H1 (cell line): ENCODE data around the gene PSTK. TPM values are rescaled to one million over a fixed set of nuclear protein-coding genes. Genes with fewer than 3 reads are reported as not detected.

Source experiments
- CTCF ChIA-PET: fragments of 300-600 bp; sonication (Branson Sonifier 250); formaldehyde crosslinking; loops from one replicate; lab custom pipeline; 2021; ENCODE audit not compliant: partially characterized antibody; lab: Charles Lee
- POLR2A ChIA-PET: fragments of 300-600 bp; sonication (Branson Sonifier 250); formaldehyde crosslinking; loops from one replicate; lab custom pipeline; 2021; ENCODE audit warnings: inconsistent platforms; ENCODE audit not compliant: partially characterized antibody; lab: Charles Lee
- DNase-seq, 2 experiments: peaks; one replicate each; pipeline versions ENCODE4 v3.0.0 to v3.0.0-alpha.2; 2010 to 2022; ENCODE audit warnings: low spot score in 2 of 2, low read depth in 1 of 2, mixed read lengths in 1 of 2
- FAIRE-seq: peaks from 2 replicates; lab custom pipeline; 2011; peaks lifted over from hg19 to GRCh38; lab: Jason Lieb, UNC
- H2AFZ ChIP-seq: 2 replicates; pipeline ENCODE4 v1.8.1; 2012; ENCODE audit warnings: low read length, inconsistent platforms
- H2AK5ac ChIP-seq: 2 replicates; pipeline ENCODE4 v1.6.1; 2013; ENCODE audit warnings: low read depth, low read length
- H2BK120ac ChIP-seq: replicated peaks from 2 replicates; pipeline ENCODE3; 2013; ENCODE audit warnings: low read depth, low read length, inconsistent platforms
- H2BK12ac ChIP-seq: 2 replicates; pipeline ENCODE4 v1.6.1; 2013; ENCODE audit warnings: low read depth, low read length
- H2BK15ac ChIP-seq: 2 replicates; pipeline ENCODE4 v1.6.1; 2013; ENCODE audit warnings: low read length
- H2BK20ac ChIP-seq: 2 replicates; pipeline ENCODE4 v1.6.1; 2013; ENCODE audit warnings: low read length
- H2BK5ac ChIP-seq: 2 replicates; pipeline ENCODE4 v1.6.1; 2013; ENCODE audit warnings: low read depth, low read length
- H3K14ac ChIP-seq: 2 replicates; pipeline ENCODE4 v1.6.1; 2013; ENCODE audit warnings: inconsistent platforms; ENCODE audit not compliant: insufficient read length
- H3K18ac ChIP-seq: 2 replicates; pipeline ENCODE4 v1.6.1; 2013; ENCODE audit warnings: low read length; ENCODE audit errors: extremely low read depth
- H3K23ac ChIP-seq: 2 replicates; pipeline ENCODE4 v1.6.1; 2013; ENCODE audit warnings: inconsistent platforms; ENCODE audit not compliant: insufficient read length
- H3K23me2 ChIP-seq: 2 replicates; pipeline ENCODE4 v1.6.1; 2013; ENCODE audit warnings: low read depth, low read length
- H3K27ac ChIP-seq: 2 replicates; pipeline ENCODE4 v1.6.1; 2011; ENCODE audit warnings: low read depth, low read length, inconsistent platforms
- H3K27me3 ChIP-seq, 4 experiments: replicated peaks in 1 of 4; 1 replicate in 1 of 4; 2 replicates in 3 of 4; pipeline versions ENCODE4 v1.6.1 to v1.8.1; 2011 to 2013; ENCODE audit warnings: low read length in 3 of 4, mild to moderate bottlenecking in 3 of 4, inconsistent platforms in 2 of 4, mixed read lengths in 2 of 4, moderate library complexity in 1 of 4; ENCODE audit not compliant: control insufficient read depth in 3 of 4, insufficient read depth in 3 of 4; ENCODE audit errors: extremely low read depth in 1 of 4
- H3K36me3 ChIP-seq, 4 experiments: 2 replicates each; pipeline versions ENCODE4 v1.6.1 to v1.8.1; 2011 to 2013; ENCODE audit warnings: mild to moderate bottlenecking in 4 of 4, low read length in 3 of 4, moderate library complexity in 2 of 4, control low read depth in 1 of 4, inconsistent platforms in 1 of 4; ENCODE audit not compliant: insufficient read depth in 4 of 4, control insufficient read depth in 2 of 4
- H3K4ac ChIP-seq: replicated peaks from 2 replicates; pipeline ENCODE3; 2013; ENCODE audit warnings: low read length, low read depth, mixed read lengths, inconsistent platforms; ENCODE audit not compliant: insufficient read length
- H3K4me1 ChIP-seq, 4 experiments: replicated peaks in 1 of 4; 1 replicate in 1 of 4; 2 replicates in 3 of 4; pipeline versions ENCODE4 v1.6.1 to v1.8.1; 2011 to 2013; ENCODE audit warnings: low read length in 3 of 4, inconsistent platforms in 2 of 4, mixed read lengths in 1 of 4; ENCODE audit not compliant: insufficient read depth in 4 of 4, control insufficient read depth in 3 of 4
- H3K4me2 ChIP-seq, 2 experiments: 2 replicates each; pipeline versions ENCODE4 v1.6.1 to v1.8.1; 2011 to 2013; ENCODE audit warnings: low read depth in 2 of 2, low read length in 2 of 2, control low read depth in 1 of 2, inconsistent platforms in 1 of 2, mild to moderate bottlenecking in 1 of 2; ENCODE audit not compliant: insufficient read depth in 1 of 2
- H3K4me3 ChIP-seq, 4 experiments: fragments of 200-600, 300-600 bp in 1 of 4; sonication (generic), shearing (Covaris generic), sonication (Bioruptor Twin) in 1 of 4; 2 replicates each; pipeline versions ENCODE4 v1.5.1 to v1.8.1; 2011 to 2016; ENCODE audit warnings: low read length in 4 of 4, low read depth in 3 of 4, control low read depth in 2 of 4, inconsistent platforms in 2 of 4, mild to moderate bottlenecking in 2 of 4, mixed read lengths in 1 of 4, moderate library complexity in 1 of 4; ENCODE audit not compliant: insufficient read depth in 2 of 4; ENCODE audit errors: extremely low read depth in 1 of 4
- H3K56ac ChIP-seq: replicated peaks from 2 replicates; pipeline ENCODE3; 2013; ENCODE audit warnings: low read depth, mild to moderate bottlenecking, mixed read lengths, low read length, inconsistent platforms; ENCODE audit not compliant: insufficient read length
- H3K79me1 ChIP-seq: 2 replicates; pipeline ENCODE4 v1.6.1; 2013; ENCODE audit warnings: low read depth, low read length, control low read depth
- H3K79me2 ChIP-seq, 2 experiments: 2 replicates each; pipeline versions ENCODE4 v1.6.1 to v1.8.1; 2012 to 2013; ENCODE audit warnings: low read length in 2 of 2, mild to moderate bottlenecking in 2 of 2, inconsistent platforms in 1 of 2; ENCODE audit not compliant: insufficient read depth in 2 of 2, control insufficient read depth in 1 of 2
- H3K9ac ChIP-seq, 4 experiments: replicated peaks in 1 of 4; 1 replicate in 1 of 4; 2 replicates in 3 of 4; pipeline versions ENCODE4 v1.6.1 to v1.8.1; 2011 to 2013; ENCODE audit warnings: low read depth in 3 of 4, low read length in 3 of 4, control low read depth in 2 of 4, mild to moderate bottlenecking in 2 of 4, moderate library complexity in 2 of 4, inconsistent platforms in 1 of 4; ENCODE audit errors: extremely low read depth in 1 of 4
- H3K9me3 ChIP-seq, 2 experiments: 2 replicates each; pipeline versions ENCODE4 v1.6.1 to v1.8.1; 2012 to 2013; ENCODE audit warnings: mild to moderate bottlenecking in 2 of 2, moderate library complexity in 2 of 2, control low read depth in 1 of 2, inconsistent platforms in 1 of 2, low read depth in 1 of 2, low read length in 1 of 2, mixed read lengths in 1 of 2; ENCODE audit not compliant: insufficient read depth in 2 of 2
- H4K20me1 ChIP-seq, 2 experiments: replicated peaks in 1 of 2; 2 replicates each; pipeline versions ENCODE3 to v1.8.1; 2011 to 2013; ENCODE audit warnings: inconsistent platforms in 2 of 2, low read length in 2 of 2, mild to moderate bottlenecking in 1 of 2; ENCODE audit not compliant: insufficient read depth in 2 of 2, control insufficient read depth in 1 of 2
- H4K5ac ChIP-seq: 2 replicates; pipeline ENCODE4 v1.6.1; 2013; ENCODE audit warnings: low read length, low read depth, mixed read lengths, inconsistent platforms; ENCODE audit not compliant: insufficient read length
- H4K8ac ChIP-seq: 2 replicates; pipeline ENCODE4 v1.8.0; 2013; ENCODE audit warnings: mild to moderate bottlenecking, moderate library complexity, low read length, inconsistent platforms; ENCODE audit not compliant: insufficient read depth; ENCODE audit errors: extremely low read depth
- H4K91ac ChIP-seq: replicated peaks from 2 replicates; pipeline ENCODE3; 2013; ENCODE audit warnings: low read length, mixed read lengths, inconsistent platforms; ENCODE audit not compliant: insufficient read length
- CHD2 ChIP-seq: IDR thresholded peaks from 2 replicates; pipeline ENCODE4 v1.6.1; 2012; ENCODE audit warnings: low read length, improper control_type of control experiment
- GTF2F1 ChIP-seq: IDR thresholded peaks from 2 replicates; pipeline ENCODE4 v1.6.1; 2012; ENCODE audit warnings: low read depth, low read length, improper control_type of control experiment, borderline replicate concordance
- HDAC2 ChIP-seq, 2 experiments: fragments of 300-600 bp in 1 of 2; sonication (generic) in 1 of 2; IDR thresholded peaks; 2 replicates each; pipeline ENCODE4 v1.6.1; 2011 to 2012; ENCODE audit warnings: low read depth in 2 of 2, low read length in 2 of 2, mild to moderate bottlenecking in 2 of 2, moderate library complexity in 2 of 2, borderline replicate concordance in 1 of 2, inconsistent platforms in 1 of 2
- JUND ChIP-seq: IDR thresholded peaks from 2 replicates; pipeline ENCODE4 v1.6.1; 2011; ENCODE audit warnings: mild to moderate bottlenecking, improper control_type of control experiment, low read length
- KDM1A ChIP-seq: fragments of 200-600, 300-600 bp; sonication (generic); IDR thresholded peaks from 2 replicates; pipeline ENCODE4 v1.7.1; 2016; ENCODE audit warnings: mild to moderate bottlenecking, low read length, borderline replicate concordance
- RXRA ChIP-seq: IDR thresholded peaks from 2 replicates; pipeline ENCODE4 v1.6.1; 2011; ENCODE audit warnings: low read depth, mild to moderate bottlenecking, low read length, moderate library complexity; ENCODE audit not compliant: insufficient read depth
- SAP30 ChIP-seq: fragments of 300-600 bp; sonication (generic); IDR thresholded peaks from 2 replicates; pipeline ENCODE4 v1.7.1; 2012; ENCODE audit warnings: low read length, moderate library complexity, mild to moderate bottlenecking, inconsistent platforms; ENCODE audit not compliant: insufficient read depth, insufficient replicate concordance
- SIRT6 ChIP-seq: IDR thresholded peaks from one replicate; pipeline ENCODE4 v1.7.1; 2012; ENCODE audit warnings: low read length, inconsistent platforms
- SIX5 ChIP-seq: IDR thresholded peaks from 2 replicates; pipeline ENCODE4 v1.6.1; 2011; ENCODE audit warnings: mild to moderate bottlenecking, low read depth, low read length
- SP2 ChIP-seq: IDR thresholded peaks from 2 replicates; pipeline ENCODE4 v1.6.1; 2012; ENCODE audit warnings: mild to moderate bottlenecking, low read length, inconsistent platforms
- SUZ12 ChIP-seq: fragments of 200-600 bp; sonication (generic); IDR thresholded peaks from 2 replicates; pipeline ENCODE4 v1.6.1; 2012; ENCODE audit warnings: mild to moderate bottlenecking, inconsistent platforms, low read length, moderate library complexity, mixed read lengths
- TAF1 ChIP-seq: IDR thresholded peaks from 2 replicates; pipeline ENCODE4 v1.6.1; 2011; ENCODE audit warnings: mild to moderate bottlenecking, low read depth, low read length
- TBP ChIP-seq: IDR thresholded peaks from 2 replicates; pipeline ENCODE4 v1.6.1; 2011; ENCODE audit warnings: low read depth, low read length, improper control_type of control experiment
- polyA plus RNA-seq, 7 experiments: library from polyadenylated mRNA; depleted of rRNA in 3 of 7; stranded (reverse) in 5 of 7; unstranded in 2 of 7; fragments of >200 nt in 5 of 7; fragments of 200-250 nt in 2 of 7; gene quantifications; 1 replicate in 5 of 7; 2 replicates in 1 of 7; 4 replicates in 1 of 7; pipeline versions ENCODE4 v1.2.1 to v1.2.3, GENCODE V29; 2011 to 2013; ENCODE audit warnings: missing spikeins in 2 of 7, mixed read lengths in 2 of 7
- total RNA-seq: library from RNA; stranded (reverse); fragmentation: NEBNext Ultra II Directional; extraction: Animal tissue kit (Norgen Biotek cat#: 25700); gene quantifications from 2 replicates; pipeline ENCODE4 v1.2.1, GENCODE V29; 2021

PSTK gene
- total and polyA plus RNA-seq, 2 of the 8 experiments (the other 6 are each of a cell fraction or from before 2014, with no cell fraction given) = 4.4 to 6.6 TPM

GRCh38 chr10:123034332-123034731 is 54.1 kb downstream of the PSTK start:
- no peak overlapping the region for H3K18ac ChIP-seq
- DNase-seq (no peak), FAIRE-seq (no peak)
- H3K56ac ChIP-seq = no peak overlapping the region
- no peak overlapping the region for H3K4me2 ChIP-seq
- H3K27ac ChIP-seq = no peak overlapping the region
- no peaks in the 10 kb centered on the region for H4K20me1 ChIP-seq
- ChIA-PET CTCF (interaction anchor here (1.6 to 2.2 kb wide), 3 partner anchors 8 to 14 kb away, joined by 4 to 10 read pairs (median 6); no protein-coding TSS in a partner anchor), POLR2A (no interaction called here)
- no peaks in the 10 kb centered on the region for H3K79me1 ChIP-seq
- H3K14ac ChIP-seq = no peak overlapping the region
- H3K9ac ChIP-seq = no peak overlapping the region
- no peaks in the 10 kb centered on the region for H3K27me3 ChIP-seq
- H3K23ac ChIP-seq = no peak overlapping the region
- no peak overlapping the region for H2BK120ac ChIP-seq
- H2BK20ac ChIP-seq = no peak overlapping the region
- no peak overlapping the region for H4K5ac ChIP-seq
- no peak overlapping the region for H3K4ac ChIP-seq
- peaks cover 0 to 8% (median 1%) of the 10 kb centered on the region in 4 experiments; a peak in 2 of 7 replicates for H3K4me1 ChIP-seq
- H3K9me3 ChIP-seq = no peaks in the 10 kb centered on the region
- no peak overlapping the region for H2AFZ ChIP-seq
- H4K91ac ChIP-seq = no peak overlapping the region
- no peak overlapping the region for H2BK15ac ChIP-seq
- H4K8ac ChIP-seq = no peak overlapping the region
- no peaks in the 10 kb centered on the region for H3K79me2 ChIP-seq
- 0 out of 2 replicates have a peak, but pooled peaks cover 2% of the 10 kb centered on the region for H3K23me2 ChIP-seq
- H2AK5ac ChIP-seq = no peak overlapping the region
- TF ChIP-seq HDAC2 (IDR thresholded peaks at IDR 0.05; ENCODE audit: borderline replicate concordance in 1 of 2, low read depth in 2 of 2, low read length in 2 of 2) (no peak), TAF1 (no peak), JUND (no peak), SIRT6 (no peak), KDM1A (no peak), SIX5 (no peak), CHD2 (no peak), SP2 (no peak), SAP30 (no peak), RXRA (no peak), TBP (no peak), SUZ12 (no peak), GTF2F1 (no peak)
- H2BK12ac ChIP-seq = no peak overlapping the region
- H3K36me3 ChIP-seq = peaks cover 0 to 12% (median 3%) of the 10 kb centered on the region in 4 experiments; a peak in 3 of 8 replicates
- H2BK5ac ChIP-seq = no peak overlapping the region
- no peak overlapping the region for H3K4me3 ChIP-seq
